ENCODE measurements around the gene ZC3H18. TPM values are rescaled to one million over a fixed set of nuclear protein-coding genes. Genes with fewer than 3 reads are reported as not detected.

ZC3H18 gene
- total and polyA plus RNA-seq, 2 donors from 2014 or later = 11.4 to 38.2 TPM

DNA sequence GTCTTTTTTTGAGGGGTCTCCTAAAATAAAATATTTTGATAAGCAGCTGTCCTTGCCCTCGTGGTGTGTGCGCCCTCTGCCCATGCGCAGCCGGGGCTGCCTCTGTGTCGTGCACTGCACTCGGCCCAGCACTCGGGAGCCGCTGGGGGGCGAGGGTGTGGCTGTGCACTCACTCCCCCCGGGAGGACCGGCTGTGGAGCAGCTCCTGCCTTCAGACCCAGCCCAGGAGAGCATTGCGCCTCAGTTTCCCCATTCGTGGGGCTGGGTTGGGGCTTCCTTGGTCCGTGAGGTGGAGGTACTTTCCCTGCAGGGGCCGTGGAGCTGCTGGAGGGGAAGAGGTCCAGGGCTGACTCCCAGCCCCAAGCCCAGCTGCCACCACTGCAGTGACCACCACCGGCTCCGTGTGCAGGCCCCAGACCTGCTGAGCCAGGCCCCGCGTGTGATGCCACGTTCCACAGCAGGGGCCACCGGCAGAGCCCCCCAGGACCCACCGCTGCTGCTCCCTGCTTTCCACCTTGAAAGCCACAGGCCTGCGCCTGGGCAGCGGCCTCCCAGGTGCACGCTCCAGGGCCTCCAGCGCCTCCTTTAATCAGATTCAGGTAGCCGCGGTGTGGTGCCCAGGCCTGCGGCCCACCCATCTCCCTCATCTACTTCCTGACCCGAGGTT lies 61.9 kb downstream of the ZC3H18 start:
- TF ChIP-seq, protein P1, sequence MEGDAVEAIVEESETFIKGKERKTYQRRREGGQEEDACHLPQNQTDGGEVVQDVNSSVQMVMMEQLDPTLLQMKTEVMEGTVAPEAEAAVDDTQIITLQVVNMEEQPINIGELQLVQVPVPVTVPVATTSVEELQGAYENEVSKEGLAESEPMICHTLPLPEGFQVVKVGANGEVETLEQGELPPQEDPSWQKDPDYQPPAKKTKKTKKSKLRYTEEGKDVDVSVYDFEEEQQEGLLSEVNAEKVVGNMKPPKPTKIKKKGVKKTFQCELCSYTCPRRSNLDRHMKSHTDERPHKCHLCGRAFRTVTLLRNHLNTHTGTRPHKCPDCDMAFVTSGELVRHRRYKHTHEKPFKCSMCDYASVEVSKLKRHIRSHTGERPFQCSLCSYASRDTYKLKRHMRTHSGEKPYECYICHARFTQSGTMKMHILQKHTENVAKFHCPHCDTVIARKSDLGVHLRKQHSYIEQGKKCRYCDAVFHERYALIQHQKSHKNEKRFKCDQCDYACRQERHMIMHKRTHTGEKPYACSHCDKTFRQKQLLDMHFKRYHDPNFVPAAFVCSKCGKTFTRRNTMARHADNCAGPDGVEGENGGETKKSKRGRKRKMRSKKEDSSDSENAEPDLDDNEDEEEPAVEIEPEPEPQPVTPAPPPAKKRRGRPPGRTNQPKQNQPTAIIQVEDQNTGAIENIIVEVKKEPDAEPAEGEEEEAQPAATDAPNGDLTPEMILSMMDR (IDR thresholded peaks at IDR 0.05; ENCODE audit: borderline replicate concordance, extremely low read depth, insufficient read depth) = no peak
- Histone ChIP-seq H3K9ac (ENCODE audit: low read length in 3 of 3) (no peak overlapping the region), H3K4me1 (ENCODE audit: control insufficient read depth in 2 of 3, insufficient read depth in 2 of 3, low read depth in 1 of 3, low read length in 3 of 3) (peaks cover 0 to 3% (median 0%) of the 10 kb centered on the region in 3 donors), H3K4me3 (ENCODE audit: low read length in 3 of 3) (no peak overlapping the region), H3K36me3 (ENCODE audit: control insufficient read depth in 2 of 3, insufficient read depth in 3 of 3, low read length in 3 of 3) (peaks cover 0 to 4% (median 0%) of the 10 kb centered on the region in 3 donors), H3K9me3 (ENCODE audit: control insufficient read depth in 2 of 3, insufficient read depth in 1 of 3, low read length in 3 of 3) (no peaks in the 10 kb centered on the region), H3K27me3 (ENCODE audit: control insufficient read depth, insufficient read depth, low read length) (no peaks in the 10 kb centered on the region), H3K27ac (ENCODE audit: low read depth in 2 of 2, low read length in 2 of 2) (no peak overlapping the region)
- intact Hi-C loops (cut with DNase I) = no loop called here
- DNase-seq (peak in 2 of 5 donors; percentile 46 to 73), FAIRE-seq (no peak)

DNA sequence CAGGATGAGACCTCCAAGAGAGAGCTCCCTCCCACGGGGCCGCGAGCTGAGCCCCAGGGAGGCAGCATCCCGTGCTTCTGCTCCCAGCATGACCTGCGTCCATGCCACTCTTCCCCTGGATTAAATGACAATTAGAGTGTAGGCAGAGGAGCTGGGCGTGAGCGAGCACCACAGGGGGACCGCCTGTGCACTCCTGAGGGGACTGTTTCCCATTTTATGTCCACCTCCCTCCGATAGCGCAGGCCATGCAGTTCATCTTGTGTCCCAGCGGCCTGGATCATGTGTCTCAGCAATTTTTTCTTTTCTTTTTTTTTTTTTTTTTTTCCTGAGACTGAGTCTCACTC lies 62.4 kb downstream of the ZC3H18 start:
- H3K4me1 ChIP-seq (ENCODE audit: control insufficient read depth in 2 of 3, insufficient read depth in 2 of 3, low read depth in 1 of 3, low read length in 3 of 3) = peaks cover 0 to 3% (median 0%) of the 10 kb centered on the region in 3 donors
- no peaks in the 10 kb centered on the region for H3K27me3 ChIP-seq (ENCODE audit: control insufficient read depth, insufficient read depth, low read length)
- no peak for FAIRE-seq
- TF ChIP-seq, protein P1 (IDR thresholded peaks at IDR 0.05; ENCODE audit: borderline replicate concordance, extremely low read depth, insufficient read depth) = no peak
- DNase-seq = peak in 1 of 5 donors; percentile 45
- no peaks in the 10 kb centered on the region for H3K9me3 ChIP-seq (ENCODE audit: control insufficient read depth in 2 of 3, insufficient read depth in 1 of 3, low read length in 3 of 3)
- no peak overlapping the region for H3K9ac ChIP-seq (ENCODE audit: low read length in 3 of 3)
- intact Hi-C loops (cut with DNase I) = no loop called here
- no peak overlapping the region for H3K4me3 ChIP-seq (ENCODE audit: low read length in 3 of 3)
- H3K27ac ChIP-seq (ENCODE audit: low read depth in 2 of 2, low read length in 2 of 2) = no peak overlapping the region
- H3K36me3 ChIP-seq (ENCODE audit: control insufficient read depth in 2 of 3, insufficient read depth in 3 of 3, low read length in 3 of 3) = peaks cover 0 to 4% (median 0%) of the 10 kb centered on the region in 3 donors

DNA sequence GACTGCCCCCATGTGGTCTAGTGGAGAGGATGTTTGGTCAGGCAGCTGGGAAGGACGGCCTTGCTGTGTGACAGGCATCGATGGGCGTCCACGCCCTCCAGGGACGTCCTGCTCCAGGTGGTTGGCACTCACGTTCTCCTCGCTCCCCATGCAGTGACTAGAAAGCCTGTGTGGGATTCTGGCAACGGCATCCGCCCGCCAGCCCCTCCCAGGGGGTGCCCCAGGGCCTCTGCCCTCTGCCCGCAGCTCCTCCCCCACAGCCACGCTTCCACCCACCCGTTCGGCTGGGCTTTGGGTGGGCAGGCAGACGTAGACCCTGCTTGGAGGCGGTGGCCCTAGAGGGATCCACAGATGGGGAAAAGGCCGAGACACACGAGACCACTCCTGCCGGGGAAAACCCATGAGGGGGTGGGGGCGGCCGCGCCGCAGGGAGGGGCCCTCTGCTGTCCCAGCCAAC lies 63.5 kb downstream of the ZC3H18 start:
- H3K27me3 ChIP-seq (ENCODE audit: control insufficient read depth, insufficient read depth, low read length) = no peaks in the 10 kb centered on the region
- no peak for FAIRE-seq
- no peak overlapping the region for H3K4me3 ChIP-seq (ENCODE audit: low read length in 3 of 3)
- H3K36me3 ChIP-seq (ENCODE audit: control insufficient read depth in 2 of 3, insufficient read depth in 3 of 3, low read length in 3 of 3) = peaks cover 0 to 4% (median 0%) of the 10 kb centered on the region in 3 donors
- peaks cover 0 to 3% (median 0%) of the 10 kb centered on the region in 3 donors for H3K4me1 ChIP-seq (ENCODE audit: control insufficient read depth in 2 of 3, insufficient read depth in 2 of 3, low read depth in 1 of 3, low read length in 3 of 3)
- H3K27ac ChIP-seq (ENCODE audit: low read depth in 2 of 2, low read length in 2 of 2) = no peak overlapping the region
- DNase-seq = peak; percentile 62 to 80 (median 77)
- intact Hi-C loops (cut with DNase I) = no loop called here
- TF ChIP-seq, protein P1 (IDR thresholded peaks at IDR 0.05; ENCODE audit: borderline replicate concordance, extremely low read depth, insufficient read depth) = peak; percentile 16
- H3K9me3 ChIP-seq (ENCODE audit: control insufficient read depth in 2 of 3, insufficient read depth in 1 of 3, low read length in 3 of 3) = no peaks in the 10 kb centered on the region
- no peak overlapping the region for H3K9ac ChIP-seq (ENCODE audit: low read length in 3 of 3)

Data from kidney (tissue), 14 donors.